SK-N-SH (cell line): ENCODE measurements around the gene IFNL1. TPM values are rescaled to one million over a fixed set of nuclear protein-coding genes. Genes with fewer than 3 reads are reported as not detected.

Experiments used
- CTCF ChIA-PET: fragments of 300-600, 350-600 bp; formaldehyde crosslinking; extraction: SDS; loops from one replicate; lab custom pipeline; 2021; lab: Yijun Ruan, JAX
- POLR2A ChIA-PET: fragments of 350-600 bp; sonication (Branson Sonifier 250); formaldehyde crosslinking; extraction: SDS; loops from one replicate; lab custom pipeline; 2020; ENCODE audit warnings: antibody characterized with exemption, inconsistent platforms; lab: Yijun Ruan, JAX
- DNase-seq: peaks from one replicate; pipeline ENCODE4 v3.0.0; 2012
- H2AFZ ChIP-seq: fragments of 200-600 bp; sonication (generic); 2 replicates; pipeline ENCODE4 v1.8.1; 2016; ENCODE audit warnings: antibody characterized with exemption, mild to moderate bottlenecking, low read depth
- H3F3A ChIP-seq: fragments of 200-600 bp; sonication (generic); replicated peaks from 2 replicates; pipeline ENCODE3; 2016; ENCODE audit warnings: antibody characterized with exemption, mild to moderate bottlenecking; ENCODE audit not compliant: insufficient read depth
- H3K27ac ChIP-seq, 2 experiments: fragments of 200-500 bp in 1 of 2; fragments of 200-600 bp in 1 of 2; sonication (Bioruptor generic) in 1 of 2; sonication (generic), shearing (Covaris generic) in 1 of 2; 2 replicates each; pipeline versions ENCODE4 v1.5.1 to v1.6.1; 2014 to 2016; ENCODE audit warnings: low read depth in 2 of 2, inconsistent platforms in 1 of 2, low read length in 1 of 2, mild to moderate bottlenecking in 1 of 2, mixed read lengths in 1 of 2
- H3K27me3 ChIP-seq: fragments of 200-600 bp; sonication (generic), shearing (Covaris generic); 2 replicates; pipeline ENCODE4 v1.6.1; 2016; ENCODE audit warnings: mixed run types; ENCODE audit not compliant: insufficient read depth
- H3K36me3 ChIP-seq, 2 experiments: fragments of 200-500 bp in 1 of 2; fragments of 200-600 bp in 1 of 2; sonication (Bioruptor generic) in 1 of 2; sonication (generic) in 1 of 2; replicated peaks in 1 of 2; 2 replicates each; pipeline versions ENCODE3 to v1.5.1; 2014 to 2016; ENCODE audit warnings: low read length in 1 of 2, mild to moderate bottlenecking in 1 of 2; ENCODE audit not compliant: insufficient read depth in 2 of 2, control insufficient read depth in 1 of 2
- H3K4me1 ChIP-seq, 2 experiments: fragments of 200-500 bp in 1 of 2; fragments of 200-600 bp in 1 of 2; sonication (Bioruptor generic) in 1 of 2; sonication (generic), shearing (Covaris generic) in 1 of 2; 2 replicates each; pipeline versions ENCODE4 v1.5.1 to v1.6.1; 2014 to 2016; ENCODE audit warnings: low read depth in 1 of 2, low read length in 1 of 2, mixed run types in 1 of 2; ENCODE audit not compliant: insufficient read depth in 2 of 2, control insufficient read depth in 1 of 2
- H3K4me2 ChIP-seq: fragments of 200-600 bp; sonication (generic), shearing (Covaris generic); 2 replicates; pipeline ENCODE4 v1.6.1; 2017; ENCODE audit warnings: mixed run types
- H3K4me3 ChIP-seq, 2 experiments: fragments of 200-500 bp in 1 of 2; fragments of 200-600 bp in 1 of 2; sonication (Bioruptor generic) in 1 of 2; sonication (generic), shearing (Covaris generic) in 1 of 2; 2 replicates each; pipeline versions ENCODE4 v1.5.1 to v1.8.1; 2014 to 2016; ENCODE audit warnings: low read depth in 2 of 2, inconsistent platforms in 1 of 2, low read length in 1 of 2, mild to moderate bottlenecking in 1 of 2, mixed read lengths in 1 of 2, moderate library complexity in 1 of 2
- H3K79me2 ChIP-seq: fragments of 200-600 bp; sonication (generic); 2 replicates; pipeline ENCODE4 v1.8.1; 2017; ENCODE audit warnings: mild to moderate bottlenecking; ENCODE audit not compliant: insufficient read depth
- H3K9ac ChIP-seq: fragments of 200-600 bp; sonication (generic); 2 replicates; pipeline ENCODE4 v1.6.1; 2017; ENCODE audit warnings: mixed run types
- H3K9me2 ChIP-seq: fragments of 200-600 bp; sonication (generic); 2 replicates; pipeline ENCODE4 v1.6.1; 2017; ENCODE audit warnings: mixed run types
- H3K9me3 ChIP-seq: fragments of 200-600 bp; sonication (generic); 2 replicates; pipeline ENCODE4 v1.6.1; 2017; ENCODE audit warnings: mixed run types, mild to moderate bottlenecking, moderate library complexity
- H4K20me1 ChIP-seq: fragments of 200-600 bp; sonication (generic); 2 replicates; pipeline ENCODE4 v1.6.1; 2017; ENCODE audit warnings: mild to moderate bottlenecking, mixed run types; ENCODE audit not compliant: insufficient read depth
- CHD2 ChIP-seq: fragments of 150-350 bp; IDR thresholded peaks from 2 replicates; pipeline ENCODE4 v1.6.1; 2018; ENCODE audit warnings: low read length; ENCODE audit not compliant: partially characterized antibody
- CTCF ChIP-seq: fragments of 200-600 bp; sonication (generic); IDR thresholded peaks from 2 replicates; pipeline ENCODE4 v1.6.1; 2017; ENCODE audit warnings: antibody characterized with exemption, mild to moderate bottlenecking, moderate library complexity
- EP300 ChIP-seq, 2 experiments: IDR thresholded peaks; 2 replicates each; pipeline versions ENCODE4 v1.4.0 to v1.6.1; 2012; ENCODE audit warnings: borderline replicate concordance in 1 of 2, low read depth in 1 of 2, low read length in 1 of 2
- EZH2phosphoT487 ChIP-seq: fragments of 200-600 bp; sonication (generic); IDR thresholded peaks from 2 replicates; pipeline ENCODE4 v1.6.1; 2017; ENCODE audit warnings: low read depth, mixed run types, mild to moderate bottlenecking, antibody characterized with exemption, moderate library complexity, borderline replicate concordance
- FOSL2 ChIP-seq: IDR thresholded peaks from 2 replicates; pipeline ENCODE4 v1.4.0; 2012; ENCODE audit warnings: low read depth, mild to moderate bottlenecking, moderate library complexity, borderline replicate concordance
- FOXJ3 ChIP-seq: sonication (generic); formaldehyde crosslinking; IDR thresholded peaks from 2 replicates; pipeline ENCODE4 v1.5.1; 2020; ENCODE audit warnings: mild to moderate bottlenecking, missing genetic modification reagents
- GABPA ChIP-seq: IDR thresholded peaks from 2 replicates; pipeline ENCODE4 v1.4.0; 2012; ENCODE audit warnings: low read depth, mild to moderate bottlenecking
- GATA2 ChIP-seq: sonication (generic); formaldehyde crosslinking; IDR thresholded peaks from 2 replicates; pipeline ENCODE4 v1.5.0; 2020; ENCODE audit warnings: mild to moderate bottlenecking, missing genetic modification reagents
- MXI1 ChIP-seq: IDR thresholded peaks from 2 replicates; pipeline ENCODE4 v1.6.1; 2012; ENCODE audit warnings: mild to moderate bottlenecking, low read depth, low read length, improper control_type of control experiment
- NRF1 ChIP-seq: IDR thresholded peaks from 2 replicates; pipeline ENCODE4 v1.6.1; 2012; ENCODE audit warnings: low read depth, mild to moderate bottlenecking, low read length
- SIN3A ChIP-seq: IDR thresholded peaks from 2 replicates; pipeline ENCODE4 v1.6.1; 2012; ENCODE audit warnings: low read depth, mild to moderate bottlenecking, low read length, moderate library complexity, borderline replicate concordance
- SMC3 ChIP-seq: IDR thresholded peaks from 2 replicates; pipeline ENCODE4 v1.6.1; 2012; ENCODE audit warnings: low read depth, low read length, improper control_type of control experiment
- TAF1 ChIP-seq: IDR thresholded peaks from 2 replicates; pipeline ENCODE4 v1.6.1; 2012; ENCODE audit warnings: low read depth, mild to moderate bottlenecking, low read length, moderate library complexity, borderline replicate concordance
- TEAD4 ChIP-seq: IDR thresholded peaks from 2 replicates; pipeline ENCODE4 v1.4.0; 2012; ENCODE audit warnings: mild to moderate bottlenecking, borderline replicate concordance; ENCODE audit not compliant: insufficient read depth
- USF2 ChIP-seq: fragments of 150-350 bp; IDR thresholded peaks from 2 replicates; pipeline ENCODE4 v1.6.1; 2017; ENCODE audit warnings: antibody characterized with exemption, low read length, low read depth, borderline replicate concordance
- ZBTB33 ChIP-seq: IDR thresholded peaks from 2 replicates; pipeline ENCODE4 v1.4.0; 2012; ENCODE audit warnings: low read depth, borderline replicate concordance
- WGBS: methylation state at CpG from one replicate; pipeline ENCODE4 v1.1.6; 2017; ENCODE audit warnings: low lambda C conversion rate; 5-methylcytosine and 5-hydroxymethylcytosine counted together
- polyA plus RNA-seq, 3 experiments: library from polyadenylated mRNA; depleted of rRNA; stranded (reverse); fragments of >200 nt; gene quantifications; 2 replicates each; pipeline ENCODE4 v1.2.3, GENCODE V29; 2012
- TF ChIP-seq, protein P1 (sequence below): fragments of 150-350 bp; IDR thresholded peaks from 2 replicates; pipeline ENCODE4 v1.6.1; 2016; ENCODE audit warnings: mild to moderate bottlenecking, low read depth, low read length
- TF ChIP-seq, protein P2 (sequence below): IDR thresholded peaks from 2 replicates; pipeline ENCODE4 v1.6.1; 2012; ENCODE audit warnings: mild to moderate bottlenecking, low read depth, low read length, moderate library complexity

IFNL1 gene
- polyA plus RNA-seq, 1 of the 3 experiments (the other 2 are of a cell fraction): not detected

- TF ChIP-seq, protein P1, sequence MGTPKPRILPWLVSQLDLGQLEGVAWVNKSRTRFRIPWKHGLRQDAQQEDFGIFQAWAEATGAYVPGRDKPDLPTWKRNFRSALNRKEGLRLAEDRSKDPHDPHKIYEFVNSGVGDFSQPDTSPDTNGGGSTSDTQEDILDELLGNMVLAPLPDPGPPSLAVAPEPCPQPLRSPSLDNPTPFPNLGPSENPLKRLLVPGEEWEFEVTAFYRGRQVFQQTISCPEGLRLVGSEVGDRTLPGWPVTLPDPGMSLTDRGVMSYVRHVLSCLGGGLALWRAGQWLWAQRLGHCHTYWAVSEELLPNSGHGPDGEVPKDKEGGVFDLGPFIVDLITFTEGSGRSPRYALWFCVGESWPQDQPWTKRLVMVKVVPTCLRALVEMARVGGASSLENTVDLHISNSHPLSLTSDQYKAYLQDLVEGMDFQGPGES: no peak
- no peak for TF ChIP-seq FOSL2
- no peak for TF ChIP-seq SMC3
Observed at GRCh38 chr19:39296906-39297305, 699 bp downstream of the IFNL1 start (continued).

GRCh38 chr19:39297931-39298634 is 1.9 kb downstream of the IFNL1 start:
- H3K4me3 ChIP-seq: no peak overlapping the region
- no peaks in the 10 kb centered on the region for H3K79me2 ChIP-seq
- H3K27me3 ChIP-seq: no peaks in the 10 kb centered on the region
- no peak overlapping the region for H3K9ac ChIP-seq
- 71% methylated on average over 12 of the region's 17 CpGs for WGBS
- H3K4me1 ChIP-seq: no peaks in the 10 kb centered on the region
- no peaks in the 10 kb centered on the region for H3K9me2 ChIP-seq
- DNase-seq: no peak
- H3K36me3 ChIP-seq: no peaks in the 10 kb centered on the region
- no peak overlapping the region for H3K4me2 ChIP-seq
- H3F3A ChIP-seq: no peaks in the 10 kb centered on the region
- H2AFZ ChIP-seq: no peak overlapping the region
- no peaks in the 10 kb centered on the region for H3K9me3 ChIP-seq
- ChIA-PET POLR2A (no interaction called here), CTCF (no interaction called here)
- H4K20me1 ChIP-seq: no peaks in the 10 kb centered on the region
- H3K27ac ChIP-seq: no peak overlapping the region
- TF ChIP-seq GABPA (no peak), GATA2 (no peak), EP300 (IDR thresholded peaks at IDR 0.05; ENCODE audit: borderline replicate concordance in 1 of 2, low read depth in 1 of 2, low read length in 1 of 2) (no peak), CTCF (no peak), EZH2phosphoT487 (no peak), NRF1 (no peak), FOXJ3 (CRISPR knock-in tag) (no peak), TEAD4 (no peak), ZBTB33 (no peak), USF2 (no peak), CHD2 (no peak), TAF1 (no peak), SIN3A (no peak), MXI1 (no peak)
- TF ChIP-seq, protein P2, sequence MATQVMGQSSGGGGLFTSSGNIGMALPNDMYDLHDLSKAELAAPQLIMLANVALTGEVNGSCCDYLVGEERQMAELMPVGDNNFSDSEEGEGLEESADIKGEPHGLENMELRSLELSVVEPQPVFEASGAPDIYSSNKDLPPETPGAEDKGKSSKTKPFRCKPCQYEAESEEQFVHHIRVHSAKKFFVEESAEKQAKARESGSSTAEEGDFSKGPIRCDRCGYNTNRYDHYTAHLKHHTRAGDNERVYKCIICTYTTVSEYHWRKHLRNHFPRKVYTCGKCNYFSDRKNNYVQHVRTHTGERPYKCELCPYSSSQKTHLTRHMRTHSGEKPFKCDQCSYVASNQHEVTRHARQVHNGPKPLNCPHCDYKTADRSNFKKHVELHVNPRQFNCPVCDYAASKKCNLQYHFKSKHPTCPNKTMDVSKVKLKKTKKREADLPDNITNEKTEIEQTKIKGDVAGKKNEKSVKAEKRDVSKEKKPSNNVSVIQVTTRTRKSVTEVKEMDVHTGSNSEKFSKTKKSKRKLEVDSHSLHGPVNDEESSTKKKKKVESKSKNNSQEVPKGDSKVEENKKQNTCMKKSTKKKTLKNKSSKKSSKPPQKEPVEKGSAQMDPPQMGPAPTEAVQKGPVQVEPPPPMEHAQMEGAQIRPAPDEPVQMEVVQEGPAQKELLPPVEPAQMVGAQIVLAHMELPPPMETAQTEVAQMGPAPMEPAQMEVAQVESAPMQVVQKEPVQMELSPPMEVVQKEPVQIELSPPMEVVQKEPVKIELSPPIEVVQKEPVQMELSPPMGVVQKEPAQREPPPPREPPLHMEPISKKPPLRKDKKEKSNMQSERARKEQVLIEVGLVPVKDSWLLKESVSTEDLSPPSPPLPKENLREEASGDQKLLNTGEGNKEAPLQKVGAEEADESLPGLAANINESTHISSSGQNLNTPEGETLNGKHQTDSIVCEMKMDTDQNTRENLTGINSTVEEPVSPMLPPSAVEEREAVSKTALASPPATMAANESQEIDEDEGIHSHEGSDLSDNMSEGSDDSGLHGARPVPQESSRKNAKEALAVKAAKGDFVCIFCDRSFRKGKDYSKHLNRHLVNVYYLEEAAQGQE: no peak
- TF ChIP-seq, protein P1: no peak
